GM19239 (cell line): ENCODE data around the gene EHD2.
"Not testable (repeated sequence)": the region's sequence is repeated elsewhere in the genome, so short reads cannot be mapped to it uniquely, and the experiment has no call there.

ENCODE experiments used
- DNase-seq: peaks from one replicate; pipeline ENCODE4 v3.0.0; 2011; ENCODE audit warnings: low spot score; ENCODE audit not compliant: insufficient read length
- FAIRE-seq: peaks from 2 replicates; lab custom pipeline; 2011; peaks lifted over from hg19 to GRCh38; lab: Jason Lieb, UNC

EHD2 gene

DNA sequence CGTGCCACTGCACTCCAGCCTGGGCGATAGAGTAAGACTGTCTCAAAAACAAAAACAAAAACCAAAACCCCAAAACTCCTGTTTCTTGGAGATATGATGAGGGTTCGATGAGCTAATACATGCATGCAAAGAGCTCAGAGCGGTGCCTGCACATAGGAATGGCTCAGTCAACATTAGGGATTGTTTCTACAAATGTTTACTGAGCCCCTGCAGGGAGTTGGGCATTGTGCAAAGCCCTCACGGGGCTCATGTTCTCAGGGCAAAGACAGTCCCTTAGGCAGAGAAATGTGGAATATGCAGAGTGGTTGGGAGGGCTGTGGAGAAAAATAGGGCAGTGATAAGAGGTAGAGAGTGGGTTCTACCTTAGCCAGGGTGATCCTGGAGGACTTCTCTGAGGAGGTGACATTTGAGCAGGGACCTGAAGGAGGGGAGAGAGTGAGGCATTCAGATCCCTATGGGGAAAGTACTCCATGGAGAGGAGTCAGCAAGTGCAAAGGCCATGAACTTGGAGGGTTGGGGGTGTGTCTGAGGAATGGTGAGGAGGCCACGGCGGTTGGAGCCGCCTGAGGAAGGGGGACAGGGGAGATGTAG lies 1.5 kb upstream of the EHD2 start:
- DNase-seq = no peak
- FAIRE-seq = no peak

GRCh38 chr19:47714339-47714738 lies 1.1 kb downstream of the EHD2 start:
- DNase-seq (no peak), FAIRE-seq (no peak)

DNA sequence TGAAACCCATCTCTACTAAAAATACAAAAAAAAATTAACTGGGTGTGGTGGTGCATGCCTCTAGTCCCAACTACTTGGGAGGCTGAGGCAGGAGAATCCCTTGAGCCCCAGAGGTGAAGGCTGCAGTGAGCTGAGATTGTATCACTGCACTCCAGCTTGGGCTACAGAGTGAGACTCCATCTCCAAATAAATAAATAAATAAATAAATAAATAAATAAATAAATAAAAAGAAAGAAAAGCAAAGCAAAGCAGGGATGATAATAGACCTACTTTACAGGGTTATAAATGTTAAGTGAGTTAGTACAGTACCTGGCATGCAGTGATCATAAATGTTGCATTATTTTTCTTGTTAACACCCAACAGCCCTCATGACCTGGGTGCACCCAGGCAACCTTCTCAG lies 1.6 kb downstream of the EHD2 start:
- FAIRE-seq, DNase-seq: not testable (repeated sequence)

GRCh38 chr19:47716270-47716937 lies 3.2 kb downstream of the EHD2 start:
- no peak for FAIRE-seq
- no peak for DNase-seq

- not testable (repeated sequence) for DNase-seq, FAIRE-seq
These were observed 5.3 kb downstream of the EHD2 start for GRCh38 chr19:47718415-47719046.

- FAIRE-seq (no peak), DNase-seq (no peak)
These were observed 6.0 kb downstream of the EHD2 start for GRCh38 chr19:47719047-47719859.

DNA sequence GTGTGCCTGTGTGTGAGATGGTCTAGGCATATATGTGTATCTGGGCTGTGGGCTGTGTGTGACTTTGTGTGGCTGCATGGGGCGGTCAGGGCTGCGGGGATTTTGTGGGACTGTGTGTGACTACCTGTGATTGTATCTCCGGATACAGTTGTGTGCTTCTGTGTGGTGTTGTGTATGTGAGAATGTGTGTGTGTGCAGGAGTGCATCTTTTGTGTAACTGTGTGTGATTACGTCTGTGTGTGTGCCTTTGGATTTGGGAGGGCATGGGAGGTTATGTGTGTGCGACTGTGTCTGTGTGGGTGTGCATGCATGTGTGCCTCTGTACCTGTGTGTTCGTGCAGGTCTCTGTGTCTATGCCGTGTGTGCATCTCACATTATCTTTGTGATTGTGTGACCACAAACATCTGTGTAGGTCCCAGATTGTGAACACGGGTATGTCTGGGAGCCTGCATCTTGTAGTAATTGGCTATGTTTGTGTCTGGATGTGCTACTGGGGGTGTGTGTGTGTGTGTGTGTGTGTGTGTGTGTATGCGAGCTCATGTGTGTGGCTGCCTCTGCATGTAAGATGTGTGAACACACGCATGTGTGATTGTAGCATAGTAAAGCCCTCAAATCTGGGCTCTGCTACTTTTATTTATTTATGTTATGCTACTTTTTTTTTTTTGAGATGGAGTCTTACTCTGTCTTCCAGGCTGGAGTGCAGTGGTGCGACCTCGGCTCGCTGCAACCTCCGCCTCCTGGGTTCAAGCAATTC lies 7.6 kb downstream of the EHD2 start:
- no peak for DNase-seq
- FAIRE-seq = no peak

DNA sequence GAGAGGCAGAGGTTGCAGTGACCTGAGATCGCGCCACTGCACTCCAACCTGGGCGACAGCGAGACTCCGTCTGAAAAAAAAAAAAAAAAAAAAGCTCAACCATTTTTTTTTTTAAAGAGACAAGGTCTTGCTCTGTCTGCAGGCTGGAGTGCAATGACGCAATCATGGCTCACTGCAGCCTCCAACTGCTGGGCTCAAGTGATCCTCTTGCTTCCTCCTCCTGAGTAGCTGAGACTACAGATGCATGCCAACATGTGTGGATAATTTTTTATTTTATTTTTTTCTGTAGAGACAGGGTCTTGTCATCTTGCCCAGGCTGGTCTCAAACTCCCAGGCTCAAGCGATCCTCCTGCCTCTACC lies 10.3 kb downstream of the EHD2 start:
- FAIRE-seq (no peak), DNase-seq (no peak)

DNA sequence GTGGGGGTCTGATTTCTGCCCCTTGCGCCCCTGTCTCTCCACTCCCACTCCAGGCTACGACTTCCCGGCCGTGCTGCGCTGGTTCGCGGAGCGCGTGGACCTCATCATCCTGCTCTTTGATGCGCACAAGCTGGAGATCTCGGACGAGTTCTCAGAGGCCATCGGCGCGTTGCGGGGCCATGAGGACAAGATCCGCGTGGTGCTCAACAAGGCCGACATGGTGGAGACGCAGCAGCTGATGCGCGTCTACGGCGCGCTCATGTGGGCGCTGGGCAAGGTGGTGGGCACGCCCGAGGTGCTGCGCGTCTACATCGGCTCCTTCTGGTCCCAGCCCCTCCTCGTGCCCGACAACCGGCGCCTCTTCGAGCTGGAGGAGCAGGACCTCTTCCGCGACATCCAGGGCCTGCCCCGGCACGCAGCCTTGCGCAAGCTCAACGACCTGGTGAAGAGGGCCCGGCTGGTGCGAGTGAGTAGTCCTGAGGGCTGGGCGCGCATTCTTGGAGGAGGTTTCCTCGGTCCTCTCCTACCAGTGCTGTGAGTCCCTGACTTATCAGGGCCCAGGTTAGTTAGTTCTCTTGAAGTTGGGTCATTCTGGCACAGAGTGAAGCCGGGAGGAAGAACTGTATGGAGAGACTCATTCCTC lies 12.7 kb downstream of the EHD2 start:
- no peak for FAIRE-seq
- no peak for DNase-seq

GRCh38 chr19:47726467-47726866 lies 13.2 kb downstream of the EHD2 start:
- FAIRE-seq (no peak), DNase-seq (no peak)

DNA sequence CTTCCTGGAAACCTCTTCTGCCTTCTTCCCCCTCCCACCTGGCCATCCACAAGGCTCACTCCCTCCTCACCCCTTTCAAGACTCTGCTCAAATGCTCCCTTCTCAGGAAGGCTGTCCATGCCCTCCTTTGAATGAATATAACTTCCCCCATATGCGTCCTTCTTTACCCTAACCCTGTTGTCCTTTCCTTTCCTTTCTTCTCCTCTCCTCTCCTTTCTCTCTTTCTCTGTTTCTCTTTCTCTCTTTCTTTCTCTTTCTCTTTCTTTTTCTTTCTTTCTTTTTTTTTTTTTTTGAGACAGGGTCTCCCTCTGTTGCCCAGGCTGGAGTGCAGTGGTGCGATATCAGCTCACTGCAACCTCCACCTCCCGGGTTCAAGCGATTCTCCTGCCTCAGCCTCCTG lies 15.1 kb downstream of the EHD2 start:
- not testable (repeated sequence) for FAIRE-seq, DNase-seq

GRCh38 chr19:47729468-47729798 lies 16.2 kb downstream of the EHD2 start:
- DNase-seq (no peak), FAIRE-seq (no peak)

- DNase-seq (no peak), FAIRE-seq (no peak)
These were observed 16.7 kb downstream of the EHD2 start for GRCh38 chr19:47729799-47730520.

DNA sequence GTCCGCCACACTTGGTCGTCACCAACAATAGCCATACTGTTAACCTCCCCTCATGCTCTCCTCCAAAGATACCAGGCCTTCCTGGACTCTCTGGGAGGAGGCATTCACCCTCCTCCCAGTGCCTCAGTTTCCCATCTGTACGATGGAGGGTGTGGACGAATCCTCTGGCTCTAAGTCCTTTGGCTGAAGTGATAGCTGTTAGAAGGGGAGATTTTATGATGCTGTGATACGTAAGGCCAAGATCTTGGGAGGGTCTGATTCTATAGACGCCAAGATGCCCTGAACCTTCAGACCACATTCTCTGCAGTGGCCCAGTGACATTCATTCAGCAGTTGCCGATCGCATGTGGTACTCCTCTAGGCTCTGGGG lies 17.3 kb downstream of the EHD2 start:
- DNase-seq = no peak
- no peak for FAIRE-seq

GRCh38 chr19:47730910-47731309 lies 17.7 kb downstream of the EHD2 start:
- DNase-seq (no peak), FAIRE-seq (no peak)

DNA sequence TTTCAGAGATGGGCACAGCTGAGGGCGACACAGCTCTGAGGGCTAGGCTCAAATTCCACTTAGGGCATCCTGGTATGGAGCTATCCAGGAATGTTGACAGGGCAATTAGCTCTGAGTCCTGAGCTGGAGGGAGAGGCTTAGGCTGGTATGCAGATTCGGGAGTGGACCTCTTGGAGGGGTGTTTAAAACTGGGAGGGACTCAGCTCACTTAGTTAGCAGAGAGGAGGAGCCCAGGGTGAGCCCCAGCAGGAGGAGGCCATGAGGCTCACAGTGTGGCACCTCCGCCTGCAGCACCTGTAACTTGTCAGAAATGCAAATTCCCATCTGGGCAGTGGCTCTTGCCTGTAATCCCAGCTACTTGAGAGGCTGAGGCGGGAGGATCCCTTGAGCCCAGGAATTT lies 21.9 kb downstream of the EHD2 start:
- no peak for DNase-seq

GRCh38 chr19:47740866-47741519 lies 27.8 kb downstream of the EHD2 start:
- FAIRE-seq (no peak), DNase-seq (no peak)

More for the DNA sequence above, 21.9 kb downstream of the EHD2 start:
- no peak for FAIRE-seq

DNA sequence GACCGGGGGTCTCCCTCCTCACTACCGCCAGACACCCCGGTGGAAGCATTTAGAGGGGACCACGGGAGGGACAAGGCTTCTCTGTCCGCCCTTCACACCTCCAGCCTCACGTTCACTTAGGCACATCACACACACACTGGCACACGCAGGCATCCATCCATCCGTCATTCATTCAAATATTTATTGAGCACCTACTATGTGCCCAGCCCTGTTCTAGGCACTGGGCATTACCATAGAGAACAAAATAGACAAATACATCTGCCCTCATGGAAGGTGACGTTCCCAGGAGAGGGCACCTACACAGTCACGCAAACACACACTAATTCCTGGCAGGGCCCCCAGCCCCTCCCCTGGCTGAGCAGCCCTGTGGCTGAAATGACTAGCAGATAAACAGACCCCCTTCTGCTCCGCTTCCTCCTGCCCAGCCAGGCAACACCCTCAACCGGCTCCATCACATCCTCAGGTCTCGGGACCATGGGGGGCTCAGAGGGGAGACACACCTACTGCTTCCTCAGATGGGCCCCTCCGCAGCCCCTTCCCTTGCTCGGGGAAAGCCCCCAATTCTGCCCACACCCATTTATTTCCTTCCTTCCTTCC lies 28.4 kb downstream of the EHD2 start:
- FAIRE-seq (no peak), DNase-seq (no peak)
